ENCODE data around the gene SYT1.

DNA sequence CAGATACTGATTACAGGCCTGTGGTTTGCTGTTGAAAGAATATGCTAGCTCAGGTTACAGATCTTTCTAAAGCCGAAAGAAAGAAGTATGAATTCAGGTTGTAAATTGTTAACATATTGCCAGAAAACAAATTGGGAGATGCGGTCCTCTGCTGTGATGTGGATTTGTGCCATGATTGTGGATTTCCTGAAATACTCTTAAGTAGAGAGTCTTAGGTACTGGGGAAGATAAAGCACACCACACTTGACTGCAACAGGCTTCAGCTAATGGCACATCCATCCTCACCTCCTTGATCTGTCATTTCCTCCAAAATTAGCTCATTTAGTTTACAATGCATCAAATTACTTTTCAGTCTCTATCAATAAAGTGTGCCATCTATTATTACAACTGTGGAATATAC is 279.2 kb downstream of the SYT1 start:
- TF ChIP-seq POLR2A (IDR thresholded peaks at IDR 0.05; ENCODE audit: low read depth, low read length) (no peak), POLR2AphosphoS5 (IDR thresholded peaks at IDR 0.05; ENCODE audit: low read depth, low read length) (no peak), TAF1 (IDR thresholded peaks at IDR 0.05; ENCODE audit: borderline replicate concordance, low read depth, low read length) (no peak)

All from GM12892 (cell line).